Smooth muscle cell of the brain vasculature (primary cell): ENCODE measurements around the gene TSPAN11.
A peak's percentile ranks its signal among the peaks of the same experiment; 100 is the strongest.

Source experiments
- DNase-seq: peaks from one replicate; pipeline ENCODE4 v3.0.0-alpha.2; 2012; ENCODE audit warnings: low read depth, low spot score

Gene TSPAN11

DNA sequence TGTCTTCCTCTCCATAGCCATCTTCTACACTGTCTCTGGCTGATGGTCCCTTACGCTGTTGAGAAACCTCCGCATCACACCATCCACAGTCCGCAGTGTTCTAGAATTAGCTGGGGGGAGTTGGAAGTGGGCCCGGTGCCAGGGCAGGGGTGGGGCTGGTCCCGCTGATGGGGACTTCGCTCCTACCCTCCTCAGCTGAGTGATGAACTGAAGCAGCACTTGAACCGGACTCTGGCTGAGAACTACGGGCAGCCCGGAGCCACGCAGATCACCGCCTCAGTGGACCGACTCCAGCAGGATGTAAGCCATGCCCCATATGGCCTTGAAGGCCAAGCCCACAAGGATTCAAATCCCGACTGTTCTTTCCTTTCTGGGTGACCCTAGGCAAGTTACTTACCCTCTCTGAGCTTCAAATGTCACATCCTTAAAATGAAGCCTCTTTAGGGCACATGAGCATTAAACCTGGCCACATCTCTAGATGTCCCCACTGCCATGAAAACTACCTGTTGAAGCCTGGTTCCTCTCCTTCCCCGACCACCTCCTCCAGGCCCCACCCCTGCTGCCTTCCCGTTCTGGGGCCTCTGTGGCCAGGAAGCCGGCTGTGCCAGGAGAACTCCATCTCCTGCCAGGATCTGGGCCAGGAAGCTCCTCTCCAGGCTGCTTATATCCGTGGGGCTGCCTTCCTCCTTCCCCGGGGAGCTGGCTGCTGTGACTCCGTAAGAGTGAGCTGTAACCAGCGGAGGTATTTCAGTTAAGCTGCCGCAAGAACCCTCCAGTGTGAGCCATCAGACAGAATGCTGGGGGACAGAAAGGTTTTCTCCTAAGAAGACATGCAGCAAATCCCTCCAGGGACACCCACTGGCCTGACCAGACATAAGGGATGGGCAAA lies 53.1 kb downstream of the TSPAN11 start:
- DNase-seq, result no peak

GRCh38 chr12:30980955-30981662 lies 54.6 kb downstream of the TSPAN11 start:
- DNase-seq, result no peak

- DNase-seq, result no peak
These were observed 55.9 kb downstream of the TSPAN11 start for GRCh38 chr12:30982413-30982812.

- peak; percentile 26 for DNase-seq
These were observed 59.4 kb downstream of the TSPAN11 start for GRCh38 chr12:30985814-30986452.

- no peak for DNase-seq
These were observed 61.5 kb downstream of the TSPAN11 start for GRCh38 chr12:30988086-30988485.

DNA sequence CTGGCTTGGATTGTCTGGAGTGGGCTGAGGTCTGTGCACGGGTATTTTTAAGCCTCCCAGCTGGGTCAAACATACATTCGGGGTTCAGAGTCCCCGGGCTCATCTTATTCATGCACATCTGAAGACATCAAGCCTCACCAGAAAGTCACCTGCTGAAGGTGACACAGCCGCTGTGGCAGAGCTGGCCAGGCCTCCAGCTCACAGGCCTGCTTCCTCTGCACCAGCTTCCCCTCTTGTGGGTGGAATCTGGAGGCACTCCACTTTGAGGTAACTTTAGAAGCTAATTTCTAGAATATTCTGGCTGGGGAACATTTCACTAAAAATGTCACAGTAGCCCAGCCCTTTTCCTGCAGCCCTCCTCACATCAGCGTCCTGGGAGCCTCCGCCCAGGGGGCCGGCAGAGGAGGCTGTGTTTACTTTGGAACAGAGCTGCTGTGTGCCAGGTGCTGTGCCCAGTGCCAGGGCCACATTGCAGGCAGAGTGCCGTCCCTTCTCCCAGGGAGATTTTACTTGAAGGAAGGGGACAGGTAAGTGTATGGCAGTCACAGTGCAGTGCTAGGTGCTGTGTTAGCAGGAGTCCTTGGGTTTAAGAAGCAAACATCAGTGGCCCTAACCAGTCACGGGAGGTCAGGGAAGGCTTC lies 62.2 kb downstream of the TSPAN11 start:
- no peak for DNase-seq

GRCh38 chr12:30989754-30990153 lies 63.2 kb downstream of the TSPAN11 start:
- no peak for DNase-seq

GRCh38 chr12:30990316-30990715 lies 63.8 kb downstream of the TSPAN11 start:
- no peak for DNase-seq

- DNase-seq, result no peak
These were observed 64.2 kb downstream of the TSPAN11 start for GRCh38 chr12:30990776-30991175.

DNA sequence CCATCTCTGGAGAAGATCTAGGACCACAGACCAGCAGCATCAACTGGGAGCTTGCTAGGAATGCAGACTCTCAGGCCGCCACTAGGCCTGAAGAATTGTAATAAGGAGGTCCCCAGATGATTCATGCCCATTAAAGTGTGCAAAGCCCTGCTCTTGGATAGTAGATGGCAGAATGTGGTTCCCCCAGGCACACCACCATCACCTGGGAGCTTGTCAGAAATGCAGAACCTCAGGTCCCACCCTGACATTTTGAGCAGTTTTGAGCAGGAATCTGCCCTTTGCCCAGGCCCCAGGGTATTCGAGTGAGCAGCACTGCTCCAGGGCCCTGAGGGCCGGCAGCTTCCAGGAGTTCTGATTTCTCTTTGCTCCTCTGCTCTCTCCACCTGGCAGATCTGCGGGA lies 64.9 kb downstream of the TSPAN11 start:
- DNase-seq, result no peak

DNA sequence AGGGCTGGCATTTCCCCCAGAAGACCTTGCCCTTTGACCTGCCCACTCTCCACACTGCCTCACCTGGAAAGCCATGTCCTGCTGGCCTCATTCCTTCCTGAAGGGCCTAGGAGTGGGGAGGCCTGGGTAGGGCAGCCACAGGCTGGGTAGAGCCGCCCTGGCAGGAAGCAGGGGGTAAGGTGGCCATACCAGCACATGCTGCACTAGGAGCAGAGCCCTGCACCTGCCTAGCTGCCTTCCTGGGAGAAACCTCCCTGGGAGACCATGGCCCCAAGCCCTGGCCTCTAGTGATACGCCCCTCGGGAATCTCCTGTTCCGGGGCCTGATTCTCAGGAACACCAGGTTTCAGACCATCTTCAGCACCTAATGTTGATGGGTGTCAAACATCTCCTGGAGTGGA lies 65.8 kb downstream of the TSPAN11 start:
- no peak for DNase-seq

- no peak for DNase-seq
These were observed 67.2 kb downstream of the TSPAN11 start for GRCh38 chr12:30993766-30994165.

DNA sequence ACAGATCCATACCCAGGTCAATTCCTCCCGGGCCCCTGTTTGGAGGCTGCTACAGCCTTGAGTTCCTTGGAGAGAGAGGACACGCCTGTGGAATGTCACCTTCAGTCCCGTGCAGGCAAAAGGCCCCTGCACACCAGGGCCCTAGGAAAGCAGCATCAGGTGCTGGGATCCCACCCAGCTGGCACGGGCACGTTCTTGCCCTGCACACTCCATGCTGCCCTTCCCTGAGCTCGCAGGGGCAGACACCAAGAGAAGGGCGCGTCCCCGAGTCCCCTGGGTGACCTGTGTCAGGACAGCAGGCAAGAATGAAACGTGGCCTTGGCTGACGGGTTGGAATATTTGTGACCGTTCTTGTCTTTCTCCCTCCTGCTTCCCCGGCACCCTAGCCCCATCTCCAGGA lies 67.7 kb downstream of the TSPAN11 start:
- no peak for DNase-seq

- peak; percentile 43 for DNase-seq
These were observed 69.7 kb downstream of the TSPAN11 start for GRCh38 chr12:30996255-30996654.

DNA sequence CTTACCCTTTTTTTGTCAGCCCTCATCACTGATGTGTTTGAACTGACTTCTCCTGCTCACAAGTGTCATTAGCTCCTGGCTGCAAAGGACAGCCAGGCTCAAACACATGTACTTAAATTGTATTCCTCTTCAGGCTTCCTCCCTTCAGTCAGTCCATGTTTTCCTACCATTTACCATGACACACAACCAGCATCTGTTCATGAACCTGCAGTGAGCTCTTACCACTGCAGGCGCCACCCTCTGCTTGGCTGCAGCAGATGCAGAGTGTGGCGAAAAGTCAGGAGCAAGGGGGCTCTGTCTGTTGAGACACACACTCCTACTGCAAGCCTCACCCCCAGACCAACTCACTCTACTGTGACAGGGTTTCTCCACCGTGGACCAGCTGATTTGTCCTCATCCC lies 70.2 kb downstream of the TSPAN11 start:
- DNase-seq, result no peak

DNA sequence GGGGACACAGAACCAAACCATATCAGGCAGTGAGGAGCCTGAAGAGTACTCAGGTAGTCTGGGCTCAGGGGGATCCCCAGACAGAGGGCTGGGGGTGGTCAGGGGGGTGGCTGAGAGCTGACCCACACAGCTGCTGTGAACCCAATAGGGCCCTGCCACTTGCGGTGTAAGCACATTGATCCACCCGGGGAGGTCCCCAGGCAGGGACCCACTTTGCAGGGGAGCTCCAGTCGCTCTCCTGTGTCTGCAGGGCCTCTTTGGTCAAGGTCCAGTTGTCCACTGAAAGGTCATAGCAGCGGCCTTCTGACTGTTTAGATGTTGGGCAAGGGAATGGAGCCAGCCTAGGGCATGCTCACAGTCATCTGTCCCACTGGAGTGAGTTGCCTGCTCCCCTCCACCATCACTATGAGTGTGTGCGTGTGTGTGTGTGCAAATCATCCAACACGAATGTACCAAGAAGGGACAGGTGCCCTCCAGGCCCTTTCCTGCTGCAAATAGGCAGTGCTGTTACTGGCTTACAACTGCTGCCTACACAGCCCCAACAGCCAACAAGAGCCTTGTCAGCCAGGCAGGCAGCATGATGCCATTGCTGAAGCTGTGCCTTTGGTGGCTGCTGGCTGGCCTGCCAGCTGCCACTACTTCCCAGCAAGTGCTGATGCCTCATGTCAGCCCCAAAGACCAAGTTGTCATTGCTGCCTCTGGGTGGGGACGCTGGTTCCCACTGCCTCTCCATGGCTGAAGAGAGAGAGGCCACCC lies 71.3 kb downstream of the TSPAN11 start:
- DNase-seq, result no peak

DNA sequence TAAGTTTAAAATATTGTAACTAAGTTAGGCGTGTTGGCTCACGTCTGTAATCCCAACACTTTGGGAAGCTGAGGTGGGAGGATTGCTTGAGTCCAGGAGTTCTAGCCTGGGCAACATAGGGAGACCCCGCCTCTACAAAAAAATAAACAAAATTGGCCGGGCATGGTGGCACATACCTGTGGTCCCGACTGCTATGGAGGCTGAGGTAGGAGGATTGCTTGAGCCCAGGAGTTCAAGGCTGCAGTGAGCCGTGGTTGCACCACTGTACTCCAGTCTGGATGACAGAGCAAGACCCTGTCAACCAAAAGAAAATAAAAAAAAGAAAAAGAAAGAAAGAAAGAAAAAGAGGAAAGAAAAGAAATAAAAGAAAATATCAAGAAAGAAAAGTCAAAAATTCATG lies 72.5 kb downstream of the TSPAN11 start:
- DNase-seq, result no peak

- DNase-seq, result no peak
These were observed 73.2 kb downstream of the TSPAN11 start for GRCh38 chr12:30999723-31000122.

GRCh38 chr12:31000751-31001150 lies 74.2 kb downstream of the TSPAN11 start:
- DNase-seq, result no peak

DNA sequence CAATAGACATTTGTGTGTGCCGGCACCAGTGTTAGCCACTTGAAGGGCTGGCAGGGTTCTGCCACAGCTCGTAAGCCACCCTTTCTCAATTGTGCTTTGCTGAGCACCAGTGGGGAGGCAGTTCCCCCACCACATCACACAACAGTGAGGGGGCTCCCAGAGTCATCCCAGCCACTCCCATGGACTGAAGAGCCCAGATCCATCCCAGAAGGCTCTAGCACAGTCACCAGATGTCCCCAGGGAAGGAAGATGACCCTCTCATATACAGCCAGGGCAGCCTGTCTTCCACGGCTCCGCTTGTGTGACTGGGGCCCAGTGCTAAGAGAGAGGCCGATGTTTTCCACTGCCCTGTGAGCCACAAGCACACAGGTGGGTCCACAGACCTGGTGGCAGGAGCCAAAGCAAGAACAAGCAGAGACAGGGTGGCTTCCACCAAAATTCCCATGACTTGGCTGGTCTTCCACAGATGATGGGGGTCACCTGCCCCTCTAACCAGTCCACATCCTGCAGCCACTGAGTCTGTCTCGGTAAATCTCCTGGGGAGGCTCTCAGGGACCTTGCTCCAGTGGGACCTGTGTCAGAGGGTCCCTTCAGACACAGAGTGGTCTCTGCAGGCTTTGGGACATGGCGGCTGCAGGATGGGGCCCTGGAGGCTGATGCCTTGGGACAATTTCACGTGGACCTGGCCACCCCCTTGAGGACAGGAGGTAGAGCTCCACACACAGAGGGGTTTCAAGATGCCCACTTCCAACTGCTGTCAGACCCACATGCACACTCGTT lies 75.2 kb downstream of the TSPAN11 start:
- no peak for DNase-seq

DNA sequence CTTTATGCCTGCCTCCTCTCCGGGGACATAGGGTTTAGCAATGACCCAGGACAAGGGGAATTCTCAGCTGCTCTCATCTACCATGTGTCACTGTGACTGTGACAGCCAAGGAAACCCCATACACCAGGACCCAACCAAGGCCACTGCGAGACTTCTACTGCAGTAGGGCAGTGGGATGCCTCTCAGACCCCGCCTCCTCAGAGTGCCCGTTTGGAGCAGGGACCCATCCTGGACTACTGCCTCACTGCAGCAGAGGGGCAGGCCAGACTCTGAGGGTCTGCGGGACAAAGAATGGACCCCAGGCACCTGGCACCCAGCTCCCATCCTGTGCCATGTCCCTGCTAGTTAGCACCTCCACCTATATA lies 75.8 kb downstream of the TSPAN11 start:
- no peak for DNase-seq
